SK-N-MC (cell line): ENCODE results near the gene TRABD.

ENCODE experiments used
- EZH2 ChIP-seq: fragments of 200-600 bp; sonication (generic); IDR thresholded peaks from one replicate; pipeline ENCODE4 v1.6.1; 2017; ENCODE audit warnings: antibody characterized with exemption
- FOXP2 ChIP-seq: optimal IDR thresholded peaks from 2 replicates; pipeline ENCODE3; 2011; ENCODE audit warnings: mild to moderate bottlenecking, moderate library complexity; ENCODE audit not compliant: insufficient read depth; ENCODE audit errors: extremely low read length, control extremely low read depth
- POLR2AphosphoS5 ChIP-seq: IDR thresholded peaks from 2 replicates; pipeline ENCODE4 v1.6.1; 2012; ENCODE audit warnings: mild to moderate bottlenecking, low read depth, low read length, borderline replicate concordance

DNA sequence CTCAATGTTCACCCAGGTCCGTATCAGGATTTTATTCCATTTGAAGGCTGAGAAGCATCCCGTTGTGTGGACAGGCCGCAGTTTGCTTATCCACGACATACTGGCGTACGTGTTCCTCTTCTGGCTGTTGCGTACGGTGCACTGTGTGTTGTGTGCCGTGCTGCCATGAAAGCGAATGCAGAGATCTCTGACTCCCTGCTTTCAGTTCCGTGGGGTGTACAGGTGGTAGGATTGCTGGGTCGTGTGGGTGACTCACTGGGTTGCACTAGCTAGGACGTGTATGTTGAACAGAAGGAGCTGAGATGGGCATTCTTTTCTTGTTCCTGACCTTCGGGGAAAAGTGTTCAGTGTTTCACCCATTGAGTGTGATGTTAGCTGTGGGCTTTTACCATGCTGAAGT is 25.4 kb downstream of the TRABD start:
- TF ChIP-seq POLR2AphosphoS5 = no peak
- no peak for TF ChIP-seq EZH2
- no peak for TF ChIP-seq FOXP2
